MV-4-11 (cell line): Measurements from ENCODE around the gene MTERF2.

ENCODE experiments used
- DNase-seq: peaks from one replicate; lab custom pipeline; 2025; lab: John Stamatoyannopoulos, UW

The MTERF2 gene

GRCh38 chr12:106953352-106954250, 33.3 kb downstream of the MTERF2 start:
- no peak for DNase-seq

- DNase-seq: no peak
Observed at GRCh38 chr12:106950591-106950990, 36.4 kb downstream of the MTERF2 start.

GRCh38 chr12:106947461-106947860, 39.5 kb downstream of the MTERF2 start:
- DNase-seq: no peak

DNA sequence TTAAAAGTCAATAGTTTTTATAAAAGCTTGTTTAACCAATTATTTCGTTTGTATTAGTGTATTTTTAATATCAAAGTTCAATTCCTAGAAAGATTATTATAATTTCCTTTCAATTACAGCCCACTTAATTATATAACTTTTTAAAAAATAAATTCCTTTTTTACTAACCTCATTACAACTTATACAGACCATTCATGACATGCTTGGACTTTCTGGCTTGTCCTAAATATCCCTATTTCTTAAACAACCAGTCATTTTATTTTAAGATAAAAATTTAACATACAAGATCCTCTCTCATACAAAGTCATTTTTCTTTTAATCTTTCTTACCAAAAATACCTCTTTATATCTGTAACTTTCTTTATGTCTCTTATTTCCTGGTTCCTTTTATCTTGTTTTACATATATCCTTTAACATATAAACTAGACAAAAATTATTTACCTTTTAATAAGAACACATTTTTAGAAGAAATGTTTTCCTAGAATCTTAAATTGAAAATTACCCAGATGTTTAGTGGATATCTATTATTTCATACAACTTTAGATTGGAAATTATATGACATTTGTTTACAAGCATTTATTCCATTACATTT, 41.6 kb downstream of the MTERF2 start:
- no peak for DNase-seq

DNA sequence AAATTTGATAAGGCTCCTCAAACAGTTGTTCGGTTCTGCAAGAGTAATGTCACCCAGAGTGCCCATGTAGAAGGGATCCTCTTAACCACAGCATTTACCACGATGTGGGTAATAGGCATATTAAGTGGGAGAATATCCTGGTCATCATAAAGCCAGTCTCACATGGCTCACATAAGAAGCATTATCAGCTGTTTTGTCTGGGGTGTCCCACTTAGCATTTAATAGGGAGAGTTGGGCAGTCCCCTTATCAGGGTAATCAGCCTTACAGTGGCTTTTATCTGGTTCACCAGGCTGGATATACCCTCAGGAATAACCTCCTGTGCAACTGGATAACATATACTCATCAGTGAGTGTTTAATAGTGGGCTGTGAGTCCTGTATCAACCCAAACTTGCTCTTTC, 44.2 kb downstream of the MTERF2 start:
- DNase-seq: no peak

GRCh38 chr12:106941481-106942156, 45.3 kb downstream of the MTERF2 start:
- no peak for DNase-seq

GRCh38 chr12:106934277-106934676, 52.7 kb downstream of the MTERF2 start:
- DNase-seq: no peak
